GM18502 (cell line): ENCODE data around the gene GNAT3.

ENCODE experiments used
- ATAC-seq: cut with Tn5 transposase; IDR thresholded peaks from one replicate; pipeline ENCODE4 v1.9.1; 2021; ENCODE audit warnings: mild to moderate bottlenecking; ENCODE audit not compliant: unreplicated experiment, poor library complexity

GNAT3 gene

DNA sequence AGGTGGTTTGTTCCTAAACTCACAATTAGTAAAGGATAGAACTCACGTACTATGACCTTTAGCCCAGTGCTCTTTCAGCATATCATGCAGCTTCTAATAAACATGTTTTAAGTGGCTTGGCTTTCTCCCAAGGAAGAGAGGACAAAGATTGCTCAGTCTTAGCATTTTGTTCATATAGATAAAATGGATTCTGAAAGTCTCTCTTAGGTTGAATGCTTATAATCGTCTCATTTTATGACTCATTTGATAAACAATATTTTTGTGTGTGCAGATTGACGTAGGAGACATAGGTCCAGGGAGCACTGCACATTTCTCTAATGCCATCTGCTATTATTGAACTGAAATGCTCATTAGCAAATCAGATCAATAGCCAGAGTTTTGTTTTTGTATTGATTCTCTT, 44.8 kb downstream of the GNAT3 start:
- ATAC-seq, result no peak

DNA sequence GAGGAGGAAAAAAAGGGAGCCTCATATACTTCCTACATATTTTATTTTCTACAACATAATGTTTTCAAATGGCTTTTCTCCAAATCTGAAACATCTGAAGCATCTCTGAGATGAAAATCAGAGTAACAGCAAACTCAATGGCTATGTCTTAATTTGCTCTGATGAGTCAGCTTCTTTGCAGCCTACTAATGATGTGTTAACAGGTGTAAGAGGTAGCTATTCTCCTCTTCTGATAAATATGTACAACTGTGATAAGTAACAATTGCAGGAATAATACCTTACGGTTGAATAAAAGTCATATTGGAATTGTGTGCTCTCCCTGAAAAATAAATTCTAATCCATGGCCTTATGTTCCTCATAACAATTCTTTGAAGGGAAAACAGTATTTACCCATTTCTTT, 45.2 kb downstream of the GNAT3 start:
- ATAC-seq, result no peak

DNA sequence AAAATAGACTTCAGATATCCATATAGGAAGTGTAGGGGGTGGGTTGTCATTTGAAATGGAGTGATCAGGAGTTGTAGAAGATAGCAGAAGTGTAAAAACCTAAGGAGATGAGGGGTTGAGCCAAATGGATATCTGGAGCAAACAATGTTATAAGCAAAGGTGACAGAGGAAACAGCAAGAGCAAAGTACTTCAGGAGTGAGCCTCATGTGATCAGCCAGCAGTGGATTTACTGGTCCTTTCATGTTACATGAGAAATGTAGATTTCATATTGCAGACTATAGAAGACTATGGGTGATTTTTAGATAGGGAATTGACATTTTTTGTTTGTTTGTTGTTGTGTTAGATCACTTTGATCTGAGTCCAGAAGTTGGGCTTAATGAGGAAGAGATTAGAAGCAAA, 47.7 kb downstream of the GNAT3 start:
- no peak for ATAC-seq

DNA sequence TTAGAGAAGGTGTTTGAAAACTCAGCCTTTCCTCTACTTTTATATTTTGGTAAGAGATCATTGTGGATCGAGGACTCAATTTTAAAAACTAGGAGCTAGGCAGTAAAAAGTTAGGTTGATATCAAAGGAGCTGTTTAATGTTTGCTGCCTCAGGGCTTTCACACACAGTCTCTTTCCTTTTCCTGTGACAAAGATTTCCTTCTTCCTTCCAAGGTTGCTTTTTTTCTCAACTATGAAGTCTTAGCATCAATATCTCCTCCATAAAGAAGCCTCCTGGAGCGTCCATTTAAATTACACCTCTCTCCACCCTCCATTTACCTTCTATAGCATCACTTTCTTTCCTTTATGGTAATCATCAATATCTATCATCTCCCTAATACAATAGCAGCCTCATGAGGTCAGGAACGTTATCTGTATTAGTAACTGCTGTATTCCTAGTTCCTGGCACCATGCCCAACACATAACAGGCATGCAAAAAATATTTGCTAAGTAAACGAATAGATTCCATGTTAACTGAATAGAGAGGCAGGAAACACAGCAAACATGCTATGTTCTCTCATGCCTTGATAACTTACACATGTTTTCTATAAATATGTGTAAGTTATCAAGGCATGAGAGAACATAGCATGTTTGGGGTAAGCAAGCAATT, 48.5 kb downstream of the GNAT3 start:
- no peak for ATAC-seq

DNA sequence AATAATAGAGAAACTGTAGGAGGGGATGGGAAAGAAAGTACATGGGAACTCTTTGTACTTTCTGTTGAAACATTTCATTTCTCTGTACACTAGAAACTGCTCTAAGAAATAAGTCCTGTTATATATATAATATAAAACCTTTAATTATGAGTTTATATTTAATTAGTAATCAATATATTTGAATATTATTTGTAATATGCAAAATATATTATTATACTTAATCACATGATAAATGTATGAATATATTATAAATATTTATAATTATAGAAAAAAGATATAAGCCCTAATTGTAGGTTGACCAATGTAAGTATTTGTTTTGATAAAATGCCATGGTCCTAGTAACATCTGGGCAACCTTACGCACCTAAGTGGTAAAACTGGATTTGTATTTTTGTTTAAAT, 51.0 kb downstream of the GNAT3 start:
- ATAC-seq, result no peak

DNA sequence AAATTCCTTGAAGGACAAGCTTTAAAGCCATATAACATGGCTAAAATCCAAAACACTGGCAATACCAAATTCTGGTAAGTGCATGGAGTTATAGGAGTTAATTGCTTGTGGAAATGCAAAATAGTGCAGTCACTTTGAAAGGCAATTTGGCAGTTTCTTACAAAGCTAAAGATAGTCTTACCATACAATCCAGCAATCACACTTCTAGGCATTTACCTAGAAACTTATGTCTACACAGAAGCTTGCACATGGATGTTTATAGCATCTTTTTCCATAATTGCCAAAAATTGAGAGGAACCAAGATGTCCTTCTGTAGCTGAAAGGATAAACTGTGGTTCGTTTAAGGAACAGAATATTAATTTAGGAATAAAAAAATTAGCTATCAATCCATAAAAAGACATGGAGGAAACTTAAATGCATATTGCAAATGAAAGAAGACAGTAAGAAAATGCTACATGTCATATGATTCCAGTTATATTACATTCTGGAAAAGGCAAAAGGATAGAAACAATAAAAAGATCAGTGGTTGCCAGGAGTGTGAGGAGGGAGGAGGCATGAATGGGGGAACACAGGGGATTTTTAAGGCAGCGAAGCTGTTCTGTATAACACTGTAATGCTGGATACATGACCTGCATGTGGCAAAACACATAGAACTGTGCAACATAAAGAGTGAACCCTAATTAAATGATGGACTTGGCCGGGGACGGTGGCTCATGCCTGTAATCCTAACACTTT, 51.9 kb downstream of the GNAT3 start:
- no peak for ATAC-seq

DNA sequence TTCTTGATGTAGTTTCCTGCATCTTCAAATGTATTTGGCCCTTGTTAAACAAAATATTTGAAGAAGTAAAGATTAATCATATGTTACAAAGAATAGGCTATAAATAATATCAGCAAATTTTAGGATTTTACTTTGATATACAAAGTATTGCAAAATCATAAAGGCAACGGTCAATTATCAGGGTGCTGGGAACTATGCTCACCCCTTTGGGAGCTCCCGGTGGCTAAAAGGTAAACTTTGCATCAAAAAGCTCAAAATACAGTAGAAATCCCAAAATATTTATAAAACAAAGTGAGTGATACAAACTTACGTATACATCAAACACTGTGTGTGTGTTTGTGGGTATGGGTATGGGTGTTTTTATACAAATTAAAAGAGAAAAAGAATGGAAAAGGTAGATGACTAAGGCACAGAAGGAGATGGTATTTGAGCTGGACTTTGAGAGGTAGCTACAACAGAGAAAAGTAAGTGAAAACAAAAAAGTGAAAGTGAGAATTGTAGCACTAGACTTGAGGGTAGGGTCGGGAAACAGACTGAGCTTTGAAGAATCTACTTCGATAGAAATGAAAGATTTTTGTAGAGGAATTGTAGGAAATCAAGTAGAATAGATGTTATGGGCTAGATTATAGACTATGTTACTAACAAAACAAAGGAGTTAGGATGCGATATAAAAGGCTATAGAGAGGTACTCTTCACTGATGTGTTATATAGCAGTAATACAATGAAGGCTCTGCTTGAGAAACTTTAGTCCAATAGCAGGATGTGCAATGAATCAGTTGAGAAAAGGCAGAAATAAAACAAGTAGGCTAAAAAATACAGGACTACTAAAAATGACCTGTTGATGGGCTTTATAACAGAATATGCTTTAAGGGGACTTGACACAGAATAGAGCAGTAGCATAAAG, 52.8 kb downstream of the GNAT3 start:
- ATAC-seq, result no peak

DNA sequence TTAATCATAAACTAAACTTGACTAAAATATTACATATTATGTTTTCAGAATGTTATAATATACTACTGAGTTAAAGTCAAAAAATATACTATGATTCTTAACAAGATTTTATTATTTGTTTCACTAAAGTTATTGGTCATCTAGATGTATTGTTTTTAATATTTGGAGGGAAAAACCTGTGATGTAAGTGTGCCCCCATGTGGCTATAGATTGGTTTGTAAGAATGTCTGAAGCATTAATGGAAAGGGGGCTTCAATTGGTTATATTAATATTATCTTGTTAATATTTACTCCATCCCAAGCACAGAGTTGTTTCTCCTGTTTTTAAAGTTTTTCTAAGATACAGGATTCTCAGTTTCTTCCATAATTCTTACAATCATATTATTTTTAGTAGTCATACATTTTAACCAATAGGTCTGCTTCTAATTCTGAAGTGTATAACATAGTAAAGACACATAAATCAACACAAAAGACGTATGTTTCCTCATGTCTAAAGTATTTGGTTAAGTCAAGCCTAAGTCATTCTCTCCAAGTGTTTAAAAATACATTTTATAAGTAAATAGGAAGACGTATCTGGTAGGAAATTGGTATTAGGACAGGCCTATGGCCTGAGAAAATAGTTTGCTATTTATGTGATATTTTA, 58.0 kb downstream of the GNAT3 start:
- ATAC-seq, result peak; percentile 43

DNA sequence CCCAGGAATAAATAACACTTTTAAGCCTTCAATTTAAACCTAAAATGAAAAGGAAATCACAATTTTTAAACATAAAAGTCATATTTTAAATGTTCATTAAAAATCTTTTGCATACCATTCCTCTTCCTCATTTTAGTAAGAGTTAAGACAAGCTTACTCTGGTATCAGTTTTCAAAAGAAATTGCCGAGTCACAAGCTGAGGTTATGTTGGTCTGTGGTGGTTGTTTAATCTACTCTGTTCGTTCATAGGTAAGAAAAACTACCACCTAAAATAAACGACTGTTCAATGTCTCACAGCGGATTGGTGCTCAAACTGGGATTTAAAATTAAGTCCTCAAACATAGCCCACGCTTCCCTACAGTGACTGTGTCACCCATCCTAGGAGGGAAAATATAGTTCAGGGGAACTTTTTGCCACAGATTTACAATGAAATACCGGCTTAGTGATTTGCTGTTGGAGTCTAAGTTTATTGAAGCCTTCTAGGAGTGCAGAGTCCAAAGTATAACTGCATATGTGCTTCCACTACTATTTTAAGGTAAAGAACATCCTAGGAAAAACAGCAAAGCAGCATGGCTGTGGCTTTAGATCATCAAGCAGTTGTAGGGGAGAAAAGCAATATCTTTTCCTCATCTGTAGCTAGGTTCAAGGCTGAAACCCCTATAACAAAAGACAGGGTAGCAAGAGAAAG, 61.1 kb downstream of the GNAT3 start:
- no peak for ATAC-seq

DNA sequence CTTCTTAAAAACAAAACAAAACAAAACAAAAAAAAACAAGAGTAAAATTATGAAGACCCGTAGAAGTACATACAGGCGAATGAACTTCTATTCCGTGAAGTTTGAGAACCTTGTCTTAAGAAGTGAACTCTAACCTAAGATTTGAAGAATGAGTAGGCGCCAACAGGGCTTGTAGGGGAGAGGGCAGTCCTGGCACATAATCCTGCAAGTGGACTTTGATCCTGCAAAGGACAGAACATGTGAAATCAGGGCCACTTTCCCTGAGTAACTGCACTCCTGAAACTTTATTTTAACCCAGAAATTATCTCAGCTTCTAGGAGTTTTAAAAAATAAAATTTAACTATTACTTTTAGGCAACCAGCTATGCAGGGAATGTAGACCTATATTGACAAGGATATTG, 62.0 kb downstream of the GNAT3 start:
- ATAC-seq, result no peak

DNA sequence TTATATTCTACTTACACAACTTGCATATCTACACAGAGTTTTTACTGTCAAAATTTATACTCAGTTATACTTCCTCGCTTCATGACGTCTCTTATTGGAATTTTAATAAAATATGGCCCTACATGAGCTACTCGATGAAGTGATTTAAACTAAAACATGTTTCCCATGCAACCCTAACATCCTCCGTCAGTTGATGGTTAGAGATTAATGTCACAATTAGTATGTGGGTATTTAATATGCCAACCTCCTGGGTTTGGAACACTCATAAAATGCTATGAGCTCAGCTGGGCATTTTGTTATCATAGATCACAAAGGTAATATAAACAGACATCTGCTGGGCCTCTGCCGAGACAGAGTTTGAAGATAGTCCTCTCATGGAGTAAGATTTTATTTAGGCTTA, 66.5 kb downstream of the GNAT3 start:
- ATAC-seq, result no peak

DNA sequence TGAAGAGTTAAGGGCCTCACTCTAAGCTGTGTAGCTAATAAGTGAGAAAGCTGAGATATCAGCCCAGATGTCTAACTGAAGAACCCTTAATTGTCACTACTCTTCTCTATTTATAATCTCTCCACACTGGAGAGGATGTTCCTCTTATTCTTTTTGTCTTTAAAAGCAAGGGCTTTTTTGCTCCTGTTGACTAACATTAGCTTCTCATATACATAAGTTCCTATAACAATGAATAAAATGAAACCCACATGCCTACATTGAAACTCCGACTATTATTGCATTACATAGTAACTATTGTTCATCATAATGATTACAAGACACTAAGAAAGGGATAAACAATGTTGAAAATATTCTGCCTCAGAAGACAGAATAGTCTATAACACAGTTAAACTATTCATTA, 67.1 kb downstream of the GNAT3 start:
- no peak for ATAC-seq

DNA sequence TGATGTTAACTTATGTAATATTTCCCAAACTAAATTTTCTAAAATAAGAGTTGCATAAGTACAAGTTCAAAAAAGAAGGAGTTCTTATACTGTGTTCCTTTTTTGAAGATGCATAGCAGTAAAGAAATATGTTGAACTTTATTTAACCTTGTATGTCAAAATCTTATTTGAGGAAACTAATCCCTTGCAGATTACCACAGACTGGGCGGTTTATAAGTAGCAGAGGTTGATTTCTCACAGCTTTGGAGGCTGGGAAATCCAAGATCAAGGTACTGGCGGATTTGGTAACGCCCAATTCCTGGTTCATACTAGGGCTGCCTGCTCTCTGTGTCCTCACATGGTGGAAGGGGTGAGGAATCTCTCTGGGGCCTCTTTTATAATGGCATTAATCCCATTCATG, 68.5 kb downstream of the GNAT3 start:
- no peak for ATAC-seq

DNA sequence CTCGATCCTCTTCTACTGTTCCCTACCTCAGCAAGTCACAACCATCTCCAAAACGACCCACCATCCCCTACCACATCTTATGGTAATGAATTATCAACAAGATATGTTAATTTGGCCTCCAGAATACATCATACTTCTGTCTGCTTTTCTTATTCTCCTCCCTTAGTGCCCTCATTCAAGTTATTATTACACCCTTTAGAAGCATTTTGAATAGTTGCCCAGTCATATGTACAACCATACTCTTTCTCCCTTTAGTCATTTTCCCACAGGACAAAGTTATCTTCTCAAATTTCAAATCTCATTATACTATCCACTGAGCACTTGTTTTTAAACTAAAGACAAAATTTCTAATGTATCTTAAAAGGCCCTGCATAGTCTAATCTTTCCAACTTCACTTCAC, 71.0 kb downstream of the GNAT3 start:
- no peak for ATAC-seq

DNA sequence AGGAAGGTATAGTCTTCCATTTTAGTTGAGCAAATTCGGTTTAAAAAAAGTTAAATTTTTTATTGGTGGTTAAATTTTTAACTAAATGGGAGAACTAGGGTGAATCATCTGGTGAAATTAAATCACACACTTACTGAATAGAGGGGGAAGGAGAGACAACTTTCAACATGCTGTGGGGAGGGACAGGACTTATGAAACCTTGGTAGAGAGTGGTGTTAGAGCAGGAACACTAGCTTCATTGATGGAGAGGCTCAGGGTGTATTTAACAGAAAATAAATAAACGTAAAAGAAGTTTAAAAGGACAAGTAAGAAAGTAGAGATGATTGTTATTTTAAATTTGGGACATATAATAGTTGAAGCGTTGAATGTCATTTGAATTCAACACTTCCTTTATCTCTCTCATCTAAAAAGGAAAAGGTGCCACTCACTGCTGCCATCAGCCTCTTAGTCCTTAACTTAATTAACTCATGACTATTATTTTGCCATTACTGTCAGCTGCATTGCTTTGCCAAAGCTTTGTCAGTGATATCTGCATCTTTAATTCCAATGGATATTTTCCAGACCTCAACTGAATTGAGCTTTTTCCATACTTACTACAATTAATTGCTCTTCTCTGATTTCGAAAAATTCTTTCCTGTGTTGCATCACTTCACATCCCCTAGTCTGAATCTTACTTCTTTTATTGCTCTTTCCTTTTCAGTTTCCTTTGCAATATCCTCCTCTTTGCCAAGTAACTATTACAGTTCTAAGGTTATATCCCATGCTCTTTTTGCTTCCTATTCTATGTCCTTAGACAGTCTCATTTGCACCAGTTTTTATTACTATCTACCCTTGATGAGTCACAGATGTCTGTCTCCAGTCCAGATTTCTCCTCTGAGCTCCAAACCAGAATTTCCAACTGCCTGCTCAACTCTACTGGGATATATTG, 71.7 kb downstream of the GNAT3 start:
- ATAC-seq, result no peak

DNA sequence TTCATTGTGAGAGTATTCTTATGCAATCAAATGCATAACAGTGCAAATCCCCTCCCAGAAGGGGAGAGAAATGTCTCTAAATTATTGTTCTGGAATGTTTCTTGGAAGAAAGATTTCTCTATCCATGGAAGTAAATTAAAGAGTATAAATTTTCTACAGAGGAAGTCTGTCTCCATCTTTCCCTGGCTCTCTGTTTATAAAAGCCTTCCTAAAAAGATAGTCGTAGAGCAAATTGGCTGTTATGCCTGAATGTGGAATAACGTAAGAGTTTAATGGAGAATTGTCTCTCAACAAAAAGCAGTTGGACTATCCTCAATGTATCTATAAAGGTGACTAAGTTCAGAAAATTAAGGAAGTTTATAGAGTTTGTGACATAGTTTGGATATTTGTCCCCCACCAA, 76.3 kb downstream of the GNAT3 start:
- no peak for ATAC-seq

DNA sequence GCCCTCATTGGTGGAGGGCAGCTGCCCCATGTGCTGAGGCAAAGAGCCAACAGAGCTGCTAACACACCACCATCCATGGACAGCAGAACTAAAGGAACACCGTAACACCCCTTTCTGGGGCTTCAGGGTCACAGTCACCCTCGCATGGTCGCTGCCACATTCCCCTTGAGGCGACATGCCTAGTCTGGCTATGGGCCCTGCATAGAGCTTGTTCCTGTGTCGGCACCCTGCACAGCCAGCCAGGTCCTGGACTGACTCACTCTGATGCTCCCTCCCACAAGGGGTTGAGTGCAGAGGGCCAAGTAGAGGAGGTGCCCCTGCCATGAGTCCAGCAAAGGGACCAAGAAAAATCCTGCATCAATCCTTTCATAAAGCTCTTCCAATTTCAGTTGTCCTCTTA, 77.8 kb downstream of the GNAT3 start:
- ATAC-seq, result no peak

DNA sequence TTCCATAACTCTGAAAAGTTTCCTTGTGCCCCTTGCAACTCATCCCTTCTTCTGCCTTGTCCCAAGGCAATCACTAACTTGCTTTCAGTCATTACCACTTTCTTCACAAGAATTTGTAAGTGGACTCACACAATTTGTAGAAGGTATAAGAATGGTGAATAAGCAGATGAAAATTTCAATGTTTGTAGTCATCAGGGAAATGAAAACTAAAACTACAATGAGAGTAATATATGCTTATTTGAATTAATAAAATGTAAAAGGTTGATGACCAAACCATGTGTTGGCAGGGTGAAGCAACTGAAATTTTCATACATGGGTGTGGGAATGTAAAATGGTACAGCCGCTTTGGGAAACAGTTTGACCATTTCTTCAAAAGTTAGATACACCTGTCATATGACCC, 79.7 kb downstream of the GNAT3 start:
- ATAC-seq, result no peak

DNA sequence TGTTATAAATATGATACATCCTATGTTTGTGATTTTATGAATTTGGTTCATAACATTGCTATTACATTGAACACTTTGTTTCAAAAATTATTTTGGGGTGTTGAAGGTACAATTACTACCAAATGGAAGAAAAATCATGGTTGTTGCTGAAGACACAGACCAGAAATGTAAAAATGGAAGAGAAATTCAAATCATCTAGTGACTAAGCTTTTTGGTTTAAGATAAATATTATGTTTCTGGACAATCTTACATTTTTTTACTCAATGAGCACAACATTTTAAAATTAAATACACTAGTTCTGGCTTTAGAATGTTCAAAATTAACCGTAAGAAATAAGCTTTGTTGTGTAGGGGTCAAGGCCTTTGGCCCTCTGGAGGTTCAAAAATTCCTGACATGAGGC, 82.7 kb downstream of the GNAT3 start:
- no peak for ATAC-seq
